ENCODE data around the gene POC1A.

The POC1A gene

GRCh38 chr3:52053307-52054304 lies 100.6 kb downstream of the POC1A start:
- H3K4me3 ChIP-seq (ENCODE audit: low read length) = peak overlapping the region; percentile 27
- TF ChIP-seq, protein P1, sequence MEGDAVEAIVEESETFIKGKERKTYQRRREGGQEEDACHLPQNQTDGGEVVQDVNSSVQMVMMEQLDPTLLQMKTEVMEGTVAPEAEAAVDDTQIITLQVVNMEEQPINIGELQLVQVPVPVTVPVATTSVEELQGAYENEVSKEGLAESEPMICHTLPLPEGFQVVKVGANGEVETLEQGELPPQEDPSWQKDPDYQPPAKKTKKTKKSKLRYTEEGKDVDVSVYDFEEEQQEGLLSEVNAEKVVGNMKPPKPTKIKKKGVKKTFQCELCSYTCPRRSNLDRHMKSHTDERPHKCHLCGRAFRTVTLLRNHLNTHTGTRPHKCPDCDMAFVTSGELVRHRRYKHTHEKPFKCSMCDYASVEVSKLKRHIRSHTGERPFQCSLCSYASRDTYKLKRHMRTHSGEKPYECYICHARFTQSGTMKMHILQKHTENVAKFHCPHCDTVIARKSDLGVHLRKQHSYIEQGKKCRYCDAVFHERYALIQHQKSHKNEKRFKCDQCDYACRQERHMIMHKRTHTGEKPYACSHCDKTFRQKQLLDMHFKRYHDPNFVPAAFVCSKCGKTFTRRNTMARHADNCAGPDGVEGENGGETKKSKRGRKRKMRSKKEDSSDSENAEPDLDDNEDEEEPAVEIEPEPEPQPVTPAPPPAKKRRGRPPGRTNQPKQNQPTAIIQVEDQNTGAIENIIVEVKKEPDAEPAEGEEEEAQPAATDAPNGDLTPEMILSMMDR (conservative IDR thresholded peaks at IDR 0.05; ENCODE audit: low read depth, low read length) = peak; percentile 48
- DNase-seq (ENCODE audit: low read depth) = no peak

DNA sequence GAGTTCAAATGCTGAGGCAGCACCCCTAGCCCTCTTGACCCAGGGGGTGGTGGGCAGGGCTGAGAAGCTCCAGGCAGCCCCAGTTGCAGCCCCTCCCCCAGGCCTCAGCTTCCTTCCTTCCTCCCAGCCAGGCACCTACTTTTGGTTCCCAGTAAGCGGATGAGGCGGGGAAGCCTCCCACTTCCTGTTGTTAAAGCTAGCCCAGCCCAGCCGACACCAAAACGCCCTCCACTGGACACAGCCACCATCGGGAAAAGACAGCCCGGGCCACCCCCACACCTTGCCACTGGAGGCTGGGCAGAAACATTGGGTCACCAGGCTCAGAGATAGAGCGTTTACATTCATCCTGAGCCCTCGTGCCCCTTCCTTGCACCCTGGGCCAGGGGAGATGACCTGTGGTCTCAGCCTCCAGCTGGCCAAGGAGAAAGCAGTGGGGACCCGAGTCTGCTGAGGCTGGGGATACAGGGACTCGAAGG lies 101.4 kb downstream of the POC1A start:
- H3K4me3 ChIP-seq (ENCODE audit: low read length) = peak overlapping the region; percentile 27
- TF ChIP-seq, protein P1 (conservative IDR thresholded peaks at IDR 0.05; ENCODE audit: low read depth, low read length) = peak; percentile 58
- DNase-seq (ENCODE audit: low read depth) = peak; percentile 43

- TF ChIP-seq, protein P1 (conservative IDR thresholded peaks at IDR 0.05; ENCODE audit: low read depth, low read length) = no peak
- no peak overlapping the region for H3K4me3 ChIP-seq (ENCODE audit: low read length)
- no peak for DNase-seq (ENCODE audit: low read depth)
Observed at GRCh38 chr3:52051444-52051843, 102.8 kb downstream of the POC1A start.

DNA sequence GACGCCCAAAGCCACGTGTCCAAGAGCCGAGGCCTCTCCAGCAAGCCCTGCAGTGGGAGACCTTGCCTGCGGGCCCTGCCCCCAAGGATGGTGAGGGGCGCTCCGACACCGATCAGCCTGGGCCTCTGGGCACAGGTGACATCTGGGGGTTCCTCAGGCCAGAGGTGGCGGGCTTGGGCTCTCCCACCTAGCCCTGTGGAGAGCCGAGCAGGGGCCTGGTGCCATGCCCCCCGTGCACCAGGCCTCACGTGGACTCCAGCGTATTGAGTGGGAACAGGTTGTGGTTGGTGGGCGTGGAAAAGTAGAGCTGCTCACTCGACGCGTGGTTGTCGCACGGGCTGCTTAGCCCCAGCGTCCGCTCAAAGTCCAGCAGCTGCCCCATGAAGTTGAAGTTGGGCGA lies 103.7 kb downstream of the POC1A start:
- TF ChIP-seq, protein P1 (conservative IDR thresholded peaks at IDR 0.05; ENCODE audit: low read depth, low read length) = no peak
- DNase-seq (ENCODE audit: low read depth) = no peak
- H3K4me3 ChIP-seq (ENCODE audit: low read length) = no peak overlapping the region

DNA sequence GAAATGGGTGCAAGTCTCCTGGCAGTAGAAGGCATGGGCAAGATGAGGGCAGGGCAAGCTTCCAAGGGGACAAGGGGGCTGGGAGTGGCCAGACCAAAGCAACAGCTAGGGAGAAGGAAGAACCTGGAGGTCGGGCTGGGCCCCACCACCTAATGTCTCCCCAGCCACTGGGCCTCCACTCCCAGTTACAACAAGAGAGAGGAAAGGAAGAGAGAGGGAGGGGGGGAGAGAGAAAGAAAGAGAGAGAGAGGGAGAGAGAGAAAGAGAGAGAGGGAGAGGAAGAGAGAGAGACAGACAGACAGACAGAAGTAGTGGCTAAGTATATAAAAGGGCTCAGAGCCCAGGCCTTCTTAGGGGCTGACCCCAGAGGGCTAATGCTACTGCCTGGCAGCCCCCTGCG lies 104.7 kb downstream of the POC1A start:
- DNase-seq (ENCODE audit: low read depth) = no peak
- no peak overlapping the region for H3K4me3 ChIP-seq (ENCODE audit: low read length)
- TF ChIP-seq, protein P1 (conservative IDR thresholded peaks at IDR 0.05; ENCODE audit: low read depth, low read length) = no peak

GRCh38 chr3:52047295-52047960 lies 106.8 kb downstream of the POC1A start:
- TF ChIP-seq, protein P1 (conservative IDR thresholded peaks at IDR 0.05; ENCODE audit: low read depth, low read length) = no peak
- H3K4me3 ChIP-seq (ENCODE audit: low read length) = no peak overlapping the region

More at GRCh38 chr3:52047295-52047960, 106.8 kb downstream of the POC1A start:
- DNase-seq (ENCODE audit: low read depth) = peak; percentile 93
